OCI-LY7 (cell line): ENCODE measurements around the gene TM9SF4. TPM values are rescaled to one million over a fixed set of nuclear protein-coding genes. Genes with fewer than 3 reads are reported as not detected.

Experiments used
- BruUV-seq: library from RNA; stranded (reverse); fragments of 400-500 nt; replicated peaks from 2 replicates; lab custom pipeline; 2021; lab: Mats Ljungman, UMichigan
- CTCF ChIA-PET: fragments of 300-600 bp; sonication (Branson Sonifier 250); formaldehyde crosslinking; loops from one replicate; lab custom pipeline; 2022; ENCODE audit warnings: antibody characterized with exemption; ENCODE audit not compliant: unreplicated experiment; lab: Charles Lee
- POLR2A ChIA-PET: fragments of 300-600 bp; sonication (Branson Sonifier 250); formaldehyde crosslinking; loops from one replicate; lab custom pipeline; 2022; ENCODE audit warnings: antibody characterized with exemption; lab: Charles Lee
- DNase-seq: peaks from one replicate; pipeline ENCODE4 v3.0.0-alpha.2; 2015; ENCODE audit warnings: low spot score
- H2AFZ ChIP-seq: fragments of 200-600 bp; sonication (generic), shearing (Covaris generic); 2 replicates; pipeline ENCODE4 v1.6.1; 2014; ENCODE audit warnings: mild to moderate bottlenecking, antibody characterized with exemption, low read length, moderate library complexity
- H3K27ac ChIP-seq: fragments of 200-600 bp; sonication (generic); 2 replicates; pipeline ENCODE4 v1.5.1; 2014; ENCODE audit warnings: mixed run types, low read depth, mild to moderate bottlenecking, moderate library complexity, low read length, inconsistent platforms; ENCODE audit not compliant: poor library complexity, severe bottlenecking
- H3K36me3 ChIP-seq: fragments of 200-600 bp; sonication (generic); 2 replicates; pipeline ENCODE4 v1.6.1; 2014; ENCODE audit warnings: mild to moderate bottlenecking, antibody characterized with exemption, low read length, moderate library complexity, mixed read lengths; ENCODE audit not compliant: insufficient read depth
- H3K4me1 ChIP-seq: fragments of 200-600 bp; sonication (generic); 2 replicates; pipeline ENCODE4 v1.5.1; 2014; ENCODE audit warnings: mild to moderate bottlenecking, low read length; ENCODE audit not compliant: insufficient read depth, poor library complexity, severe bottlenecking
- H3K4me2 ChIP-seq: fragments of 200-600 bp; sonication (generic); 2 replicates; pipeline ENCODE4 v1.6.1; 2014; ENCODE audit warnings: mild to moderate bottlenecking, low read length
- H3K4me3 ChIP-seq: fragments of 200-600 bp; sonication (generic); 2 replicates; pipeline ENCODE4 v1.5.1; 2014; ENCODE audit warnings: mild to moderate bottlenecking, low read depth, low read length; ENCODE audit not compliant: poor library complexity, severe bottlenecking
- H3K79me2 ChIP-seq: fragments of 200-600 bp; sonication (generic); 2 replicates; pipeline ENCODE4 v1.6.1; 2016; ENCODE audit warnings: low read depth, mild to moderate bottlenecking, low read length, moderate library complexity, mixed read lengths; ENCODE audit not compliant: insufficient read depth
- H3K9me2 ChIP-seq: fragments of 200-600 bp; sonication (generic); 2 replicates; pipeline ENCODE4 v1.6.1; 2016; ENCODE audit warnings: mild to moderate bottlenecking, low read length, mixed read lengths; ENCODE audit not compliant: insufficient read depth
- H3K9me3 ChIP-seq: fragments of 200-600 bp; sonication (generic); 2 replicates; pipeline ENCODE4 v1.6.1; 2014; ENCODE audit warnings: mild to moderate bottlenecking, mixed run types, low read length, mixed read lengths
- H4K20me1 ChIP-seq: fragments of 200-600 bp; sonication (generic); 2 replicates; pipeline ENCODE4 v1.6.1; 2014; ENCODE audit warnings: mild to moderate bottlenecking, antibody characterized with exemption, low read length, moderate library complexity, mixed read lengths; ENCODE audit not compliant: insufficient read depth
- EZH2phosphoT487 ChIP-seq: fragments of 200-600 bp; sonication (generic); IDR thresholded peaks from 2 replicates; pipeline ENCODE4 v1.6.1; 2018; ENCODE audit warnings: low read depth, borderline replicate concordance, mild to moderate bottlenecking, mixed run types, antibody characterized with exemption, low read length, moderate library complexity, mixed read lengths
- intact Hi-C: fragments of 100-400 bp; cut with micrococcal nuclease; formaldehyde crosslinking; loops from one replicate; pipeline ENCODE4 v1.10.0; 2022; ENCODE audit not compliant: unreplicated experiment
- total RNA-seq, 2 experiments: library from RNA; depleted of rRNA in 1 of 2; stranded (reverse); fragments of >200 nt in 1 of 2; shearing (Covaris generic) in 1 of 2; gene quantifications; 2 replicates each; pipeline ENCODE4 v1.2.3, GENCODE V29; 2014 to 2022
- TF ChIP-seq, protein P1 (sequence below): fragments of 200-600 bp; sonication (generic); conservative IDR thresholded peaks from 2 replicates; pipeline ENCODE4 v1.5.1; 2014; ENCODE audit warnings: mild to moderate bottlenecking, antibody characterized with exemption, low read length, moderate library complexity, mixed read lengths

The TM9SF4 gene
- total RNA-seq, 2 experiments from 2014 or later: 20.8 to 38.9 TPM

- peaks cover 15% of the 10 kb centered on the region for H3K36me3 ChIP-seq
- DNase-seq: no peak
- H3K9me3 ChIP-seq: no peaks in the 10 kb centered on the region
- TF ChIP-seq, protein P1, sequence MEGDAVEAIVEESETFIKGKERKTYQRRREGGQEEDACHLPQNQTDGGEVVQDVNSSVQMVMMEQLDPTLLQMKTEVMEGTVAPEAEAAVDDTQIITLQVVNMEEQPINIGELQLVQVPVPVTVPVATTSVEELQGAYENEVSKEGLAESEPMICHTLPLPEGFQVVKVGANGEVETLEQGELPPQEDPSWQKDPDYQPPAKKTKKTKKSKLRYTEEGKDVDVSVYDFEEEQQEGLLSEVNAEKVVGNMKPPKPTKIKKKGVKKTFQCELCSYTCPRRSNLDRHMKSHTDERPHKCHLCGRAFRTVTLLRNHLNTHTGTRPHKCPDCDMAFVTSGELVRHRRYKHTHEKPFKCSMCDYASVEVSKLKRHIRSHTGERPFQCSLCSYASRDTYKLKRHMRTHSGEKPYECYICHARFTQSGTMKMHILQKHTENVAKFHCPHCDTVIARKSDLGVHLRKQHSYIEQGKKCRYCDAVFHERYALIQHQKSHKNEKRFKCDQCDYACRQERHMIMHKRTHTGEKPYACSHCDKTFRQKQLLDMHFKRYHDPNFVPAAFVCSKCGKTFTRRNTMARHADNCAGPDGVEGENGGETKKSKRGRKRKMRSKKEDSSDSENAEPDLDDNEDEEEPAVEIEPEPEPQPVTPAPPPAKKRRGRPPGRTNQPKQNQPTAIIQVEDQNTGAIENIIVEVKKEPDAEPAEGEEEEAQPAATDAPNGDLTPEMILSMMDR: no peak
- TF ChIP-seq EZH2phosphoT487: no peak
- CTCF ChIA-PET: no interaction called here
- H4K20me1 ChIP-seq: peaks cover 7% of the 10 kb centered on the region; the same call in 1 of the 2 replicates
- H3K27ac ChIP-seq: no peak overlapping the region
- H3K79me2 ChIP-seq: peaks cover 9% of the 10 kb centered on the region; the same call in 1 of the 2 replicates
- H3K4me2 ChIP-seq: no peak overlapping the region
- H3K9me2 ChIP-seq: no peaks in the 10 kb centered on the region
- no peak overlapping the region for H2AFZ ChIP-seq
- H3K4me1 ChIP-seq: no peaks in the 10 kb centered on the region
- BruUV-seq: no TSS peak
- intact Hi-C loops: no loop called here
- H3K4me3 ChIP-seq: no peak overlapping the region
- POLR2A ChIA-PET: interaction anchor here (0.7 kb wide), 1 partner anchor 200 kb away, joined by 3 read pairs; no protein-coding TSS in a partner anchor
These were observed 20.8 kb downstream of the TM9SF4 start for GRCh38 chr20:32130352-32130751.

- H3K27ac ChIP-seq: no peak overlapping the region
- no peak overlapping the region for H3K4me2 ChIP-seq
- CTCF ChIA-PET: no interaction called here
- TF ChIP-seq, protein P1: no peak
- no peak for TF ChIP-seq EZH2phosphoT487
- intact Hi-C loops: no loop called here
- H3K9me3 ChIP-seq: no peaks in the 10 kb centered on the region
- peaks cover 7% of the 10 kb centered on the region; the same call in 1 of the 2 replicates for H4K20me1 ChIP-seq
- POLR2A ChIA-PET: interaction anchor here (0.7 kb wide), 1 partner anchor 200 kb away, joined by 3 read pairs; no protein-coding TSS in a partner anchor
- no peak overlapping the region for H3K4me3 ChIP-seq
- H2AFZ ChIP-seq: no peak overlapping the region
- peaks cover 22% of the 10 kb centered on the region for H3K36me3 ChIP-seq
- no peaks in the 10 kb centered on the region for H3K9me2 ChIP-seq
- H3K4me1 ChIP-seq: no peaks in the 10 kb centered on the region
- H3K79me2 ChIP-seq: peaks cover 9% of the 10 kb centered on the region; the same call in 1 of the 2 replicates
- BruUV-seq: no TSS peak
- DNase-seq: no peak
These were observed 21.5 kb downstream of the TM9SF4 start for GRCh38 chr20:32130965-32131364.

GRCh38 chr20:32132911-32133549 lies 23.5 kb downstream of the TM9SF4 start:
- H3K79me2 ChIP-seq: peaks cover 9% of the 10 kb centered on the region; the same call in 1 of the 2 replicates
- H4K20me1 ChIP-seq: peaks cover 7% of the 10 kb centered on the region; the same call in 1 of the 2 replicates
- intact Hi-C loops: no loop called here
- no peaks in the 10 kb centered on the region for H3K4me1 ChIP-seq
- TF ChIP-seq EZH2phosphoT487: no peak
- TF ChIP-seq, protein P1: no peak
- BruUV-seq: no TSS peak
- no peak overlapping the region for H3K4me3 ChIP-seq
- H3K27ac ChIP-seq: no peak overlapping the region
- H3K9me2 ChIP-seq: no peaks in the 10 kb centered on the region
- ChIA-PET CTCF (no interaction called here), POLR2A (no interaction called here)
- no peak overlapping the region for H2AFZ ChIP-seq
- H3K36me3 ChIP-seq: peaks cover 42% of the 10 kb centered on the region
- no peaks in the 10 kb centered on the region for H3K9me3 ChIP-seq
- no peak for DNase-seq
- H3K4me2 ChIP-seq: no peak overlapping the region
